GM21528 (cell line): ENCODE results near the gene ETFA.

Experiments used
- ATAC-seq: cut with Tn5 transposase; IDR thresholded peaks from one replicate; pipeline ENCODE4 v1.9.1; 2021; ENCODE audit warnings: mild to moderate bottlenecking, moderate library complexity; ENCODE audit not compliant: unreplicated experiment, low FRiP score

The ETFA gene

GRCh38 chr15:76311100-76311953, at the start of gene ETFA:
Gene ETFA, minus strand, starts transcription at chr15:76311469. Its CDS starts 81 bp downstream, at chr15:76311388.
- ATAC-seq: peak; percentile 99

- ATAC-seq: no peak
These were observed 49.1 kb upstream of the ETFA start for GRCh38 chr15:76360416-76360815.

GRCh38 chr15:76359152-76359551, 47.9 kb upstream of the ETFA start:
- no peak for ATAC-seq

- ATAC-seq: no peak
These were observed 47.2 kb upstream of the ETFA start for GRCh38 chr15:76358453-76358852.

DNA sequence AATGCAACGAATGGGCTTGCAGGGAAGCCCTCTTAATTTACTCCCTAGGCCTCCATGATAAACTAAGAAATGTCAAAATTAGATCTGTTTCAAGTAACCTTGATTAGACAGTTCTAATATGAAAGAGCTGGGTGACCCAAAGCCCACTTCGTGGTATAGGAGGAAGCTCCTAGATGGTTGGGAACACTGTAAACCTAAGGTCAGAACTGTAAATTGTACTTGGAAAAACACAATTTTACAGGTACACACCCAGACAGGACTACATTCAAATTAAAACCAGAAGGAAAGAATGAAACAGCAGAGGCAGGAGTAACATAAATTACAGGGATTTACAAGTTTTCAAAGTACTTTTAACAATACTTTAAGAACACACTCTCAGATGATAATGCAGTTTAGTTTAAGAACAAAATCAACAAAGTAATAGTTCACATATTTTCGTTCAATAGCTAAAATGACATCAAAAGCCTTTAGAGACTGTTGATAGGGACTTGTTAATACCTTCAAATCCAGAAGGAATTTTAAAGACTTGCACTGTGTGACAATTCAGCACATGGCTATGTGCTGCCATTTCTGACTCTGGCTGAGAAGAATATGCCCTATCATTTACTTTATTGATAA, 43.7 kb upstream of the ETFA start:
- no peak for ATAC-seq

DNA sequence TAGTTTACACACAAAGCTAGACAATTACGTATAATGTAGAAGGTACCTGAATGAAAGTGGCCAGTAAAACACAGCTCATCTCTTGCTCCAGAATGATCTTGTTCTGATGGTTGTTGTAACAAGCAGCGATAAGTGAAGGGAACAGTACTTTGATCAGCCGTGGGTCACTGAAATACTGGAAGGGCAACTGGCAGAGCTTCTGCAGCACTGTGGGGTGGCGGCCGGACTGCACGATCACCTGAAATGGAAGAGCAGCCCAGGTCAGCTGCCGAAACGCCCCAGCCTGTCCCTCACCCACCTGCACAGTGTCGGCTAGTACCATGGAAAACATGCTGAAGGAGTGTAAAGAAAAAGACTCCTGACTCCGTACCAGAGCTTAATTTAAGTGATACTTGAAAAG, 42.6 kb upstream of the ETFA start:
- no peak for ATAC-seq

- ATAC-seq: no peak
These were observed 41.8 kb upstream of the ETFA start for GRCh38 chr15:76353023-76353577.

DNA sequence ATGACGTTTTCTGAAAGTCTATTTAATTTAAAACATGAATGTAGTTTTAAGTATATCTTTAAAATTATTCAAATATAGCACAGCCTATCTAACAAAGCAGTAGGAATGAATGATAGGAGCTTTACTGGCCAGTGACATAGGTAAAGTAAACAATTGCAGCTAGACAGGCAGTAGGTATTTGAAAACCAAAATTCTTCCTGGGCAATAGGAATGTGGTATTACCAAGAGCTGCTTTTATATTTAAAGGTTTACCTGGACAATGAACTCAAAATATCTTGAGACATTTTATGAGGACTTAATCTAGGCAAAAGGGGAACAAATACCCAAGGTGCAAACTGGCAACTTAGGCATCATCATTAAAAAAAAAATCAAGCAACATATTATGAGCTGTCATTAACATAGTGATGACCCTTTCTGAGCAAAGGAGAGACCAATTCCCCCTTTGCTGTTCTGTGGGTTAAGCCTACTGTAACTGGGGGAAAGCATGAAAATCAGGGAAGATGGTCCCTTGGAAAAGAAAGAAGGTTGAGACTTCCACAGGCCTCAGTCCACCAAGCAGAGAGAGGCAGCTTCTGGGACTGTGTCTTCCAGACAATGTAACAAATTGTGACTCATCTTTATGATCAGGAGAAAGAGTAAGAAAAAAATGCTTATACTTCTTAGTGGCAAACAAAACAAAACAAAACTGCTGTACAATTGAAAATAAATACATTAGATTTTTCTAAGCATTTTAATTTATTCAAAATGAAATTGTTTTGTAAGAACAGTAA, 38.2 kb upstream of the ETFA start:
- no peak for ATAC-seq

DNA sequence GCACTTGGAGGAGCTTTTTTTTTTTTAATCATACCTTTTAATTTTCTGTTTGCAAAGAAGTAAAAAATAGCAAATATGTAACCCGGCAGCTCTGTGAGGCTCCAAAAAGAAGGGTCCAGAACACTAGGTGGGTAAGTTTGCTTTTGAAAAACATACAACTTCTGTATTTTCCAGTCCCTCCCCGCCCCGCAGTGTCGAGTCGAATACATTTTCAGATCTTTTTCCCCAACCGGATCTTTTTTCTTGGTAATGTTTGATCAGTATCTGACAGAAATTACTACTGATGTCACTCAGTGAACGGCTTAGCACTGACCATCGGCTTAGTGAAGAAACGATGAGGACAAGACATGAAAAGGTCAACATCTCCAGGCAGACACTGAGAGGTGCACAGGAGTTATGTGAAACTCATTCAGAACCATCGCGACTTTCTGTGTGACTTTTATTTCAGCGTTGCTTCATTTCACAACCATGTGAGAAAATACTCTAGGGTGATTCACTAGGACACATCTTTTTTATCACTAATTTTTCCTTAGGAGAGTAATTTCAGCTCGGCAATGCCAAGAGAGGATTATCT, 36.3 kb upstream of the ETFA start:
- ATAC-seq: no peak

GRCh38 chr15:76346669-76347481, 35.6 kb upstream of the ETFA start:
- peak; percentile 38 for ATAC-seq

GRCh38 chr15:76345880-76346668, 34.8 kb upstream of the ETFA start:
- ATAC-seq: peak; percentile 59

DNA sequence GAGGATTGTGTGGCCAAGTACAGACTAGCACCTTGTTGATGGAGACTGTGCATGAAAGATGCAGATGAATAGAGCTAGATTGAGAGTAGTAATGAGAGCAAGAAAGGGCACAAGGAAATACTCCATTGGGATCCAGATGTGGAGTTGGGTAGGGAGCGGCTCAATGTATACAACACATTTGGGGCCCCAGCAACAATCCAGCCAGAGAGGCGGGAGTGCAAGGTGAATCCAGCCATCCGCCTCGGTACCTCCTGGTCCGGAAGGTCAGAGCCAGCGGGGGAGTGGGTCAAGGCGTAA, 34.3 kb upstream of the ETFA start:
- no peak for ATAC-seq

DNA sequence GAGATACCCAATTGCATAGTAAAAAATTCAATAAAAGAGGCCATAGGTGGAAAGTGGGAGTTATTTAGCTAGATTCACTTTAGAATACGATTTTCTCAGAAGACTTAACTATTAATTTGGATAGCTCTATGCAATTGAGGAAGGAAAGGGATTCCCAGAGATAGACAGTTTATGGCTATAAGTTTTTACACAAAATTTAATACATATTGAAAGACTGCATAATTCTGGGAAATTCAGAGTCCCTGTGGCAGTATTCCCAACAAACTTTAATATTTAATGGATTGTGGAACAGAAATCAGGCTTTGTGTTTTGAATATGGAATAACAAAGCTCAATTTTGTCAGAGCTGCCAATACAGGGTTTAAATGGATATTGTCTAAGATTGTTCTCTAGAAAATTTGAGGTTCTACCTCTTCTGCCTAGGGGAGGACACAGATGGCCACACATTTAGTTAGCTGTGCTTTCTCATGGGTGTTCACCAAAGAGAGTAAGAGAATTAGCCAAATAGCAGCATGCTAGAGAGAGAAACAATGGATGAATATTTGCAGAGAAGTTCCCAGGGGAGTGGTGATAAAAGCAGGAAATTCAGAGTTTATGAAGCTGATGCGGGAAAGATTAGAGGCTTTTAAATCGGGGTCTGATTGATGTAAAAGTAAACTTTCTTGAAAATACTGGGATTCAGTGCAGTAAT, 33.8 kb upstream of the ETFA start:
- no peak for ATAC-seq

- no peak for ATAC-seq
These were observed 32.2 kb upstream of the ETFA start for GRCh38 chr15:76343313-76343996.

DNA sequence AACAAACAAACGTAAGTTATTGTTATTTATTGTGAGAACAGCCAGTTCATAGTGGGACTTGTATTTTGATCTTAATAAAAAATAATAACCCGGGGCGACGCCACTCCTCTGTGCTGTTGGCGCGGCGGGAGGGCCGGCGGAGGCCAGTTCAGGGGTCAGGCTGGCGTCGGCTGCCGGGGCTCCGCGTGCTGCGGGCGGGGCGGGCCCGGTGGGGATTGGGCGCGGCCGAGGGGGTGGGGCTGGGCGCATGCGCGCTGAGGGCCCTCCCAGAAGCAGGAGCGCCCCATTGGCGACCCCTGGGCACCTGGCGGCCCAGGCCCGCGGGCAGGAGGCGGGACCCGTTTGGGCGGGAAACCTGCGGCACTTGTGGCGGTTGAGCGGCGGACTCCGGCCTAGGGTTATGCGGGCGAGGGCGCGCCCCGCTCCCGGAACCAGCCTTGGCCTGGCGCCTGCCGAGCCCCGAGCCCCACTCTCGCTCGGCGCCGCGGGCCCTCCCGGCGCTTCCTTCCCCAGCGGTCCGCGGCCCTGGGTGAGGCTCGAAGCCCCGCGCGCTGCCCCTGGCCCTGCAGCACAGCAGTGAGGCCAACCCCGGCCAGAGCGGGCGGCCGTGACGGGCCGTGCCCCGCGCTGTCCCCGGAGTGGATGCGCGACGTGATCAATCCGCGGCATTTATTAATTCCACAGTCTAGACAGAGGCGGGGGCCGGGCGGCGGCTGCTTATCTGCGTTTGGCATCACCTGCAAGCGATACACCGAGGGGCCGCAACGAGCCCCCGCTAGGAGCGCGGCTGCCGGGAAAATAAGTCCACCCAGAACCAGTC, 31.3 kb upstream of the ETFA start:
- no peak for ATAC-seq

- no peak for ATAC-seq
These were observed 30.8 kb upstream of the ETFA start for GRCh38 chr15:76342058-76342381.

- ATAC-seq: no peak
These were observed 30.2 kb upstream of the ETFA start for GRCh38 chr15:76341366-76342057.
